Skeletal muscle satellite cell (primary cell): ENCODE results near the gene RECQL5.

Source experiments
- H3K27me3 ChIP-seq: 2 replicates; pipeline ENCODE4 v1.7.0; 2013; ENCODE audit warnings: low read length; ENCODE audit not compliant: control insufficient read depth, insufficient read depth
- H3K36me3 ChIP-seq: 2 replicates; pipeline ENCODE4 v1.7.0; 2013; ENCODE audit warnings: mild to moderate bottlenecking, control low read depth, low read length; ENCODE audit not compliant: insufficient read depth
- H3K4me1 ChIP-seq: 2 replicates; pipeline ENCODE4 v1.7.0; 2013; ENCODE audit warnings: low read length; ENCODE audit not compliant: control insufficient read depth, insufficient read depth
- H3K4me2 ChIP-seq: 2 replicates; pipeline ENCODE4 v1.7.0; 2013; ENCODE audit warnings: mild to moderate bottlenecking, low read length
- H3K4me3 ChIP-seq: 2 replicates; pipeline ENCODE4 v1.7.0; 2013; ENCODE audit warnings: low read length
- H3K9ac ChIP-seq: 2 replicates; pipeline ENCODE4 v1.7.0; 2013; ENCODE audit warnings: mild to moderate bottlenecking, low read depth, low read length, moderate library complexity
- H3K9me3 ChIP-seq: replicated peaks from 2 replicates; pipeline ENCODE4 v1.7.0; 2013; ENCODE audit warnings: mild to moderate bottlenecking, control low read depth, low read length

The RECQL5 gene

GRCh38 chr17:75622076-75622475, 44.9 kb downstream of the RECQL5 start:
- Histone ChIP-seq H3K4me2 (no peak overlapping the region), H3K4me3 (no peak overlapping the region), H3K27me3 (no peaks in the 10 kb centered on the region), H3K9me3 (no peaks in the 10 kb centered on the region), H3K36me3 (no peaks in the 10 kb centered on the region), H3K9ac (no peak overlapping the region), H3K4me1 (no peaks in the 10 kb centered on the region)

GRCh38 chr17:75621489-75621888, 45.5 kb downstream of the RECQL5 start:
- H3K36me3 ChIP-seq, result no peaks in the 10 kb centered on the region
- H3K27me3 ChIP-seq, result no peaks in the 10 kb centered on the region
- no peak overlapping the region for H3K9ac ChIP-seq
- H3K4me1 ChIP-seq, result no peaks in the 10 kb centered on the region
- no peaks in the 10 kb centered on the region for H3K9me3 ChIP-seq
- no peak overlapping the region for H3K4me2 ChIP-seq
- H3K4me3 ChIP-seq, result no peak overlapping the region

GRCh38 chr17:75619506-75620431, 47.2 kb downstream of the RECQL5 start:
- Histone ChIP-seq H3K36me3 (no peaks in the 10 kb centered on the region), H3K9me3 (no peaks in the 10 kb centered on the region), H3K9ac (no peak overlapping the region), H3K4me3 (no peak overlapping the region), H3K4me2 (no peak overlapping the region), H3K4me1 (no peaks in the 10 kb centered on the region), H3K27me3 (no peaks in the 10 kb centered on the region)

GRCh38 chr17:75617675-75618074, 49.3 kb downstream of the RECQL5 start:
- H3K4me2 ChIP-seq, result no peak overlapping the region
- no peaks in the 10 kb centered on the region for H3K4me1 ChIP-seq
- H3K9me3 ChIP-seq, result no peaks in the 10 kb centered on the region
- no peak overlapping the region for H3K4me3 ChIP-seq
- H3K9ac ChIP-seq, result no peak overlapping the region
- H3K27me3 ChIP-seq, result no peaks in the 10 kb centered on the region
- no peaks in the 10 kb centered on the region for H3K36me3 ChIP-seq

GRCh38 chr17:75617218-75617617, 49.7 kb downstream of the RECQL5 start:
- no peaks in the 10 kb centered on the region for H3K27me3 ChIP-seq
- H3K4me2 ChIP-seq, result no peak overlapping the region
- H3K36me3 ChIP-seq, result no peaks in the 10 kb centered on the region
- no peak overlapping the region for H3K9ac ChIP-seq
- H3K4me3 ChIP-seq, result no peak overlapping the region
- no peaks in the 10 kb centered on the region for H3K9me3 ChIP-seq
- no peaks in the 10 kb centered on the region for H3K4me1 ChIP-seq

GRCh38 chr17:75616521-75617122, 50.3 kb downstream of the RECQL5 start:
- Histone ChIP-seq H3K4me2 (no peak overlapping the region), H3K4me3 (no peak overlapping the region), H3K27me3 (no peaks in the 10 kb centered on the region), H3K36me3 (no peaks in the 10 kb centered on the region), H3K9ac (no peak overlapping the region), H3K4me1 (no peaks in the 10 kb centered on the region), H3K9me3 (no peaks in the 10 kb centered on the region)

GRCh38 chr17:75615301-75615700, 51.7 kb downstream of the RECQL5 start:
- Histone ChIP-seq H3K4me1 (peaks cover 6% of the 10 kb centered on the region), H3K4me2 (no peak overlapping the region), H3K9ac (no peak overlapping the region), H3K4me3 (no peak overlapping the region), H3K27me3 (no peaks in the 10 kb centered on the region), H3K36me3 (no peaks in the 10 kb centered on the region), H3K9me3 (no peaks in the 10 kb centered on the region)

- Histone ChIP-seq H3K9ac (no peak overlapping the region), H3K27me3 (no peaks in the 10 kb centered on the region), H3K9me3 (no peaks in the 10 kb centered on the region), H3K36me3 (no peaks in the 10 kb centered on the region), H3K4me3 (no peak overlapping the region), H3K4me2 (no peak overlapping the region), H3K4me1 (peaks cover 6% of the 10 kb centered on the region)
Measured at GRCh38 chr17:75614556-75615270, 52.2 kb downstream of the RECQL5 start.

- Histone ChIP-seq H3K4me2 (no peak overlapping the region), H3K4me1 (peaks cover 6% of the 10 kb centered on the region), H3K4me3 (no peak overlapping the region), H3K9me3 (no peaks in the 10 kb centered on the region), H3K27me3 (no peaks in the 10 kb centered on the region), H3K9ac (no peak overlapping the region), H3K36me3 (no peaks in the 10 kb centered on the region)
Measured at GRCh38 chr17:75614006-75614405, 52.9 kb downstream of the RECQL5 start.

- peaks cover 6% of the 10 kb centered on the region for H3K4me1 ChIP-seq
- H3K36me3 ChIP-seq, result no peaks in the 10 kb centered on the region
- no peak overlapping the region for H3K9ac ChIP-seq
- no peak overlapping the region for H3K4me2 ChIP-seq
- no peaks in the 10 kb centered on the region for H3K27me3 ChIP-seq
- H3K9me3 ChIP-seq, result no peaks in the 10 kb centered on the region
- no peak overlapping the region for H3K4me3 ChIP-seq
Measured at GRCh38 chr17:75612906-75613626, 53.9 kb downstream of the RECQL5 start.

GRCh38 chr17:75611851-75612429, 55.0 kb downstream of the RECQL5 start:
- no peaks in the 10 kb centered on the region for H3K36me3 ChIP-seq
- H3K4me2 ChIP-seq, result no peak overlapping the region
- no peaks in the 10 kb centered on the region for H3K27me3 ChIP-seq
- H3K9ac ChIP-seq, result no peak overlapping the region
- H3K9me3 ChIP-seq, result no peaks in the 10 kb centered on the region
- H3K4me3 ChIP-seq, result no peak overlapping the region
- H3K4me1 ChIP-seq, result peaks cover 6% of the 10 kb centered on the region
